Activated CD4-positive, alpha-beta T cell treated with anti-CD3 and anti-CD28 coated beads, Interleukin-2, amount 10 ng/mL, durations not matched to agents 7 days and 5 days (primary cell): Measurements from ENCODE around the gene ARHGAP25. TPM values are rescaled to one million over a fixed set of nuclear protein-coding genes. Genes with fewer than 3 reads are reported as not detected.
A peak's percentile ranks its signal among the peaks of the same experiment; 100 is the strongest.
"Not testable (repeated sequence)": the region's sequence is repeated elsewhere in the genome, so short reads cannot be mapped to it uniquely, and the experiment has no call there.

Experiments used
- CTCF ChIA-PET: fragments of 350-600 bp; sonication (Branson Sonifier 250); formaldehyde crosslinking; loops from one replicate; lab custom pipeline; 2021; ENCODE audit warnings: antibody characterized with exemption; lab: Charles Lee
- POLR2A ChIA-PET: fragments of 350-600 bp; sonication (Branson Sonifier 250); formaldehyde crosslinking; loops from one replicate; lab custom pipeline; 2021; ENCODE audit warnings: antibody characterized with exemption; lab: Charles Lee
- DNase-seq: peaks from one replicate; pipeline ENCODE4 v3.0.0-alpha.2; 2020
- H3K27ac Mint-ChIP-seq: one replicate; pipeline ENCODE4 v1.8.0; 2021; ENCODE audit warnings: mild to moderate bottlenecking, moderate library complexity, mixed read lengths
- H3K27me3 Mint-ChIP-seq: one replicate; pipeline ENCODE4 v1.8.0; 2021; ENCODE audit warnings: mixed read lengths
- H3K36me3 Mint-ChIP-seq: one replicate; pipeline ENCODE4 v1.8.0; 2021; ENCODE audit warnings: low read depth, mixed read lengths
- H3K4me1 Mint-ChIP-seq: one replicate; pipeline ENCODE4 v1.8.0; 2021; ENCODE audit warnings: mixed read lengths
- H3K4me3 Mint-ChIP-seq: one replicate; pipeline ENCODE4 v1.8.0; 2021; ENCODE audit warnings: mild to moderate bottlenecking, moderate library complexity, mixed read lengths
- H3K9me3 Mint-ChIP-seq: one replicate; pipeline ENCODE4 v1.8.0; 2021; ENCODE audit warnings: mixed read lengths
- total RNA-seq, 2 experiments: library from RNA; stranded (reverse); gene quantifications; one replicate each; pipeline ENCODE4 v1.2.3, GENCODE V29; 2021

The ARHGAP25 gene
- total RNA-seq, 2 experiments from 2014 or later = 94.9 to 97.8 TPM

DNA sequence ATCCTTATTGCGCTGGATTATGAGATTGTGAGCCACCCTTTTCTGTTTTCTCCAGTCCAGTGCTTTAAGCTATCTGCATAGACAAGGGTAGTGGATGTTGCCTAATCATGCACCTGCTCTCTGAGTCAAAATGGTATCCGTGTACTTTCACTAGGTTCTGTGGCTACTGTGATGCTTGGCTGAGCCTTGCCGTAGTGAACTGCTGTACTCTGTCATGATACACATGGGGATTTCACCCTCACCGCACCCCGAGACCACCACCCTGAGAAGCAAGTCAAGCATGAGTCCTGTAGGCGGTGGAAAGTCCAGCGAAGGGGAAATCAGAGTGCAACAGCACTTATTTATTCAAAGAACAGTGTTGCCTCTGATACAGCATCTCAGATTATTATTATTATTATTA is 55.0 kb downstream of the ARHGAP25 start:
- POLR2A ChIA-PET = no interaction called here
- CTCF ChIA-PET = interaction anchor here (1.0 kb wide), 1 partner anchor 324 kb away, joined by 3 read pairs; no protein-coding TSS in a partner anchor
- H3K4me1 Mint-ChIP-seq = peaks cover 34% of the 10 kb centered on the region
- no peaks in the 10 kb centered on the region for H3K27me3 Mint-ChIP-seq
- no peak overlapping the region for H3K27ac Mint-ChIP-seq
- H3K4me3 Mint-ChIP-seq = no peak overlapping the region
- peaks cover 45% of the 10 kb centered on the region for H3K36me3 Mint-ChIP-seq
- H3K9me3 Mint-ChIP-seq = no peaks in the 10 kb centered on the region
- DNase-seq = no peak

- peak overlapping the region; percentile 26 for H3K27ac Mint-ChIP-seq
- H3K27me3 Mint-ChIP-seq = no peaks in the 10 kb centered on the region
- H3K9me3 Mint-ChIP-seq = no peaks in the 10 kb centered on the region
- H3K4me1 Mint-ChIP-seq = peaks cover 44% of the 10 kb centered on the region
- no peak overlapping the region for H3K4me3 Mint-ChIP-seq
- ChIA-PET POLR2A (no interaction called here), CTCF (interaction anchor here (1.0 to 1.3 kb wide), 2 partner anchors 16 to 325 kb away, joined by 3 to 4 read pairs; no protein-coding TSS in a partner anchor)
- peaks cover 55% of the 10 kb centered on the region for H3K36me3 Mint-ChIP-seq
- no peak for DNase-seq
These were observed 56.0 kb downstream of the ARHGAP25 start for GRCh38 chr2:68790600-68790999.

DNA sequence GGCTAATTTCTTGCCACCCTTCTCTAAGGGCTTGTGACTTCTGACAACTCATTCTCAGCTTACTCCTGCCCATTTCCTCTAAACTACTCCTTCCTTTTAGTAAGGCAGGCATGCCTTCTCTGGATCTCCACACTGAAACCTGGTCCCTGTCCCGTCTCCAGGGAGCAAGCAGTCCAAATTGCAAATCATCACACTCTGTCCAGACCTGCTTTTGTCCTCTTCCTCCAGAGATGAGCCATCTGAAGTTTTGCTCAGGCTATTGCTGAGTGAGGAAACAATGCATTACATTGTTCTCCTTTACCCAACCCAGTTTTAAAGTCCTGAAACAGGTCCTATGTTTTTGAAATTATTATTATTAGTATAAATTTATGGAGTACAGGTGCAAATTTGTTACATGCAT is 57.3 kb downstream of the ARHGAP25 start:
- Mint-ChIP-seq H3K4me3 (no peak overlapping the region), H3K36me3 (peaks cover 67% of the 10 kb centered on the region), H3K4me1 (peaks cover 57% of the 10 kb centered on the region), H3K9me3 (peaks cover 3% of the 10 kb centered on the region), H3K27ac (no peak overlapping the region), H3K27me3 (no peaks in the 10 kb centered on the region)
- ChIA-PET CTCF (interaction anchor here (1.5 kb wide), 1 partner anchor 18 kb away, joined by 3 read pairs; no protein-coding TSS in a partner anchor), POLR2A (no interaction called here)
- no peak for DNase-seq

DNA sequence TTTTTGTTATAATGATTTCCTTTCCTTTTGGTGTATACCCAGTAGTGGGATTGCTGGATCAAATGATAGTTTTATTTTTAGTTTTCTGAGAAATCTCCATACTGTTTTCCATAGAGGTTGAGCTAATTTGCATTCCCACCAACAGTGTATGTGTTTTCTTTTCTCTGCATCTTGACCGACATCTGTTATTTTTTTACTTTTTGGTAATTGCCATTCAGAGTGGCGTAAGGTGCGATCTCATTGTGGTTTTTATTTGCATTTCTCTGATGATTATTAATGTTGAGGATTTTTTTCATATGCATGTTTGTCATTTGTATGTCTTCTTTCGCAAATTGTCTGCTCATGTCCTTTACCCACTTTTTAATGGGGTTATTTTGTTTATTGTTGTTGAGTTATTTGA is 58.1 kb downstream of the ARHGAP25 start:
- H3K27ac Mint-ChIP-seq = no peak overlapping the region
- POLR2A ChIA-PET = no interaction called here
- DNase-seq = no peak
- CTCF ChIA-PET = interaction anchor here (1.3 kb wide), 1 partner anchor 26 kb away, joined by 3 read pairs; no protein-coding TSS in a partner anchor
- H3K36me3 Mint-ChIP-seq = peaks cover 76% of the 10 kb centered on the region
- H3K27me3 Mint-ChIP-seq = no peaks in the 10 kb centered on the region
- H3K4me3 Mint-ChIP-seq = no peak overlapping the region
- peaks cover 3% of the 10 kb centered on the region for H3K9me3 Mint-ChIP-seq
- H3K4me1 Mint-ChIP-seq = peaks cover 62% of the 10 kb centered on the region

DNA sequence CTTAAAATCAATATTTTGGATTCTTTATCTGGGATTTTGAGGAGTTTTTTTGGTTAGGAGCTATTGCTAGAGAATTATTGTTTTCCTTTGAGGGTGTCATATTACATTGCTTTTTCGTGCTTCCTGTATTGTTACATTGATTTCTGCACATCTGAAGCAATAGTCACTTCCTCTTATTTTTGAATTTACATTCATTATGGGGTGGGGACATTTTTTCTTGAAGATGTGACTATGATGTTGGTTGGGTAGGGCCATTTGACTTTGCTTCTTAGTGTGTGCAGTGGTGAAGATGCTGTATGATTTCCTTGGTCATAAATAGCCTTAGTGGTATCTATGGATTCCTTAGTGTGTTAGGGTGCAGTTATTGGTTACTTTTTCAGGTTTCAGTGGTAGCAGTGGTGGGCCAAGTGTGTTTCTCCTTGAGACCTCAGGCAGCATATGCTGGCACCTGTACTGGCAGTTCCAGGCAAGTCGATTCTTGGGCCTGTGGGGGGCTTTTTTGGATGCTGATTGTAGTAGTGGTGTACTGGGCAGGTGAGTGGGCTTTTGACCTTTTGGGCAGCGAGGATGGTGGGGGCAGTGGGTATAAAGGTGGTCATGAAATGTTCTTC is 61.8 kb downstream of the ARHGAP25 start:
- peaks cover 3% of the 10 kb centered on the region for H3K9me3 Mint-ChIP-seq
- H3K27me3 Mint-ChIP-seq = no peaks in the 10 kb centered on the region
- H3K4me3 Mint-ChIP-seq = no peak overlapping the region
- H3K27ac Mint-ChIP-seq = peak overlapping the region; percentile 84
- POLR2A ChIA-PET = no interaction called here
- H3K36me3 Mint-ChIP-seq = peaks cover 89% of the 10 kb centered on the region
- CTCF ChIA-PET = no interaction called here
- H3K4me1 Mint-ChIP-seq = peaks cover 70% of the 10 kb centered on the region
- no peak for DNase-seq

- Mint-ChIP-seq H3K27ac (peak overlapping the region; percentile 75), H3K9me3 (peaks cover 3% of the 10 kb centered on the region), H3K4me1 (peaks cover 55% of the 10 kb centered on the region), H3K4me3 (no peak overlapping the region), H3K27me3 (no peaks in the 10 kb centered on the region), H3K36me3 (peaks cover 74% of the 10 kb centered on the region)
- POLR2A ChIA-PET = no interaction called here
- CTCF ChIA-PET = interaction anchor here (0.6 to 1.3 kb wide), 3 partner anchors 11 to 85 kb away, joined by 3 to 5 read pairs (median 3); no protein-coding TSS in a partner anchor
- DNase-seq = no peak
These were observed 64.0 kb downstream of the ARHGAP25 start for GRCh38 chr2:68798569-68798968.

DNA sequence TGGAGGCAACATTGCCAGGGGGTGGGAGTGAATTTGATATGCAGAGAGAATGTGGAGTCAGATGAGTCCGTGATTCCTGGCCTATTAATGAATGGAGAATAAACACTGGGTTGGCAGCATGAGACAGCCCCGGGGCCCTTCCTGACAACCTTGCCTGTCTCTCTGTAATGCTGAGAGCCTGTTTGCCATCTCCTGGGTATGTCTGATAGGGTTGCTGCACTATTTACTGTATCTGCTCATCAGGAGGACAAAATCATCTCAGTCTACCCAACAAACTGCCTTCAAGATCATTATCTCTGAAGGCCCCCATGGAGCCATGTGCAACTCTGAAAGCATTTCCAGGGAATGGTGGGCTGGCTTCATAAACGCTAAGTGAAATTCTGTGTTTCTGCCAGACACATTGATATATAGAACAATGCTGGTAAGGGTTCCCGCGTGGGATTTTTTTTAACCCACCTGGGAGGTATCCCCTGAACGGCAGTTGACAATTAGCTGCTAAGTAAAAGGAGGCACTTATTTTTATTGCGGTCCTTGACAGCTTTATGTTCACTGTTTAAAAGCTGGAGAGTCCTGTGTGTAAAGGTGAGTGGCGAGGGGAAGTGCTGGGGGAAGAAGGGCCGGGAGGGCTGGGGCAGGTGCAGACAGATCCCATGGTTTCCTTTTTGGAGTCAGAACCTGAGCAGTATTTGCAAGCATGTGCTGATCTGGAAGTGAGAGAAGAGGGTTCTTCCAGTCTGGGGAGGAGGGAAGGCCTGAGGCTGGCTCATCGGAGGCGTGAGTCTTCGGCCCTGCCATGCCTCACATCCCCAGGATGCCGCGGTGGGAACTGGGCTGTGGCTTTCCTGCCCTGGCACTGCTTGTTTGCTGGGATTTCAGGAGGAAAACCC is 64.8 kb downstream of the ARHGAP25 start:
- Mint-ChIP-seq H3K27ac (peak overlapping the region; percentile 75), H3K36me3 (peaks cover 67% of the 10 kb centered on the region)

DNA sequence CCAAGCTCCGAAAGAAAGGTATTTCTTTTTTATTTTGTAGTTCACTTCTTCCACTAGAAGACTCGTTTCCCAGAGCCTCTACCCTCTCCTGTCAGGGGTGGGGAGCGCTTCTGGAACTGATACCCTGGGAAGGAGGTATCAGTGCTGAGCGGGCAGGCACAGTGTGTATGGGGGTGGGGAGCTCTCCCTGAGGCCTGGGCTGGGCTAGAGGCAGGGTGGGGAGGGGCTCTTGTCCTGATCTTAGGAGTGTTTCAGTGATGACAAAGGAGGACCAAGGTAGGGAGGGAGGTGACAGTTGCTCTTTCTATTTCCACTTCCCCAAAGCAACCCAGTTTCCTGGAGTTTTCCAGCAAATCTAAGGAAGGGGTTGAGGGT is 65.4 kb downstream of the ARHGAP25 start:
- Mint-ChIP-seq H3K9me3 (peaks cover 3% of the 10 kb centered on the region), H3K4me3 (no peak overlapping the region), H3K27ac (no peak overlapping the region), H3K36me3 (peaks cover 67% of the 10 kb centered on the region), H3K27me3 (no peaks in the 10 kb centered on the region), H3K4me1 (peaks cover 43% of the 10 kb centered on the region)
- DNase-seq = no peak
- ChIA-PET CTCF (interaction anchor here (1.0 kb wide), 1 partner anchor 91 kb away, joined by 3 read pairs; no protein-coding TSS in a partner anchor), POLR2A (no interaction called here)

More for the DNA sequence above, 64.8 kb downstream of the ARHGAP25 start:
- ChIA-PET POLR2A (no interaction called here), CTCF (interaction anchor here (1.0 to 1.3 kb wide), 2 partner anchors 12 to 90 kb away, joined by 3 to 5 read pairs; no protein-coding TSS in a partner anchor)
- Mint-ChIP-seq H3K4me3 (no peak overlapping the region), H3K4me1 (peaks cover 49% of the 10 kb centered on the region), H3K9me3 (peaks cover 3% of the 10 kb centered on the region), H3K27me3 (no peaks in the 10 kb centered on the region)
- DNase-seq = no peak

DNA sequence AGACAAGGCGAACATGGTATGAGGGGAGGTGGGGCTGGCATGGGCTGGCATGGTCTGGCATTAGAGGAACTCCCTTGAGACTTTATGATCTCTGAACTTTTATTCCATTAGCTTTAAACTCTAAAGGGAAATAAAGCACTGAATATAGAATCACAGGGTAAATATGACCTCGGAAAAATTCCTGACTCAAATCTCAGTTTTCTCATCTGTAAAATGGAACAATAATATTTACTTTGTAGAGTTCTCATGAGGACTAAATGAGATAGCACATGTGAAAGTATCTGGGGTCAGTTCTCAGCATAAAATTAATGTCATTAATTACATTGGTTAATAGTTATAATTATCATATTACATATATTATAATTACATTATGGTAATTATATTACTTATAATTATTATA is 65.9 kb downstream of the ARHGAP25 start:
- ChIA-PET POLR2A (no interaction called here), CTCF (no interaction called here)
- Mint-ChIP-seq H3K27ac (no peak overlapping the region), H3K27me3 (no peaks in the 10 kb centered on the region), H3K4me1 (peaks cover 39% of the 10 kb centered on the region), H3K9me3 (peaks cover 3% of the 10 kb centered on the region), H3K4me3 (no peak overlapping the region), H3K36me3 (peaks cover 67% of the 10 kb centered on the region)
- no peak for DNase-seq

- Mint-ChIP-seq H3K36me3 (peaks cover 62% of the 10 kb centered on the region), H3K4me1 (peaks cover 30% of the 10 kb centered on the region)
- H3K4me3 Mint-ChIP-seq, DNase-seq, CTCF ChIA-PET, H3K27ac Mint-ChIP-seq, H3K9me3 Mint-ChIP-seq, H3K27me3 Mint-ChIP-seq, POLR2A ChIA-PET: not testable (repeated sequence)
These were observed 67.5 kb downstream of the ARHGAP25 start for GRCh38 chr2:68802161-68802560.

DNA sequence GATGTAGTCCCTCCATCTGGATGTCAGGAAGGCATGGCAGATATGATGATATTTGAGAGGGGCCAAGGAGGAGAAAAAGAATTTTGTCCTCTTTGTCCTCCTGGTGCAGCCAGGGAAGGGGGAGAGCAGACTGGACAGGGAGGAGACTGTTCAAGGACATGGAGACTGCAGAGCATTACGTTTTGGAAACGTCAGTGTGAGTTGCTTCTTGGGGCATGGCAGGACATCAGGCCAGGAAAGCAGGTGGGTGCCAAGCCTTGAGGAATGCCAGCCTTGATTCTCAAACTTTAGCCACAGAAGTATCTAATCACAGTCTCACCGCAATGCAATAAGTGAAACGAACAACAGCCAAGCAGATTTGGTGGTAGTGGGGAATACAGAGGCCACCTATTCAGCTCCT is 70.4 kb downstream of the ARHGAP25 start:
- ChIA-PET POLR2A (no interaction called here), CTCF (no interaction called here)
- peaks cover 60% of the 10 kb centered on the region for H3K36me3 Mint-ChIP-seq

DNA sequence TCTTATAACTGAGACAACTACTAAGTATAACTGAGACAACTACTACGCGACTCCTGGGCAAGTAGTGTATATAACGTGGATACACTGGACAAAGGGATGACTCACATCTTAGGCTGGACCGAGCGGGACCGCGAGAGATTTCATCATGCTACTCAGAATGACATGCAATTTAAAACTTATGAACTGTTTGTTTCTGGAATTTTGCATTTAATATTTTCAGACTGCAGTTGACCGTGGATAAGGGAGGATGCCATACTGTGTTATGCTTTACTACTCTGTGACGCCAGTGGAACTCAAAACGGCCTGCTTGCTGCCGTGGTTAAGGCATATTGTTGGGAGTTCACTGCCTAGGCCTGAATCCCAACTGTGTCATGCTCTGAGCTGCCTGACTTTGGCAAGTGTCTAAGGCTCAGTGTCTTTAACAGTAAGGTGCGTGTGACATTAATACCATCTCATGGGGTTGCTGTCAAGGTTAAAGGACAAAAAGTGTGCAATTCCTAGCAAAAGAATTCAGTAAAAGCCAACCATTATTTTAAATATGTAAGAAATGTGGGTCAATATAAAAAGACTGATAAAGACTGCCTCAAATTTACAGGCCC is 72.0 kb downstream of the ARHGAP25 start:
- ChIA-PET CTCF (interaction anchor here (1.4 kb wide), 1 partner anchor 22 kb away, joined by 5 read pairs; no protein-coding TSS in a partner anchor), POLR2A (no interaction called here)
- Mint-ChIP-seq H3K4me1 (peaks cover 27% of the 10 kb centered on the region), H3K36me3 (peaks cover 60% of the 10 kb centered on the region), H3K27ac (no peak overlapping the region), H3K4me3 (no peak overlapping the region), H3K27me3 (no peaks in the 10 kb centered on the region), H3K9me3 (no peaks in the 10 kb centered on the region)
- DNase-seq = no peak

More for the DNA sequence above, 70.4 kb downstream of the ARHGAP25 start:
- no peaks in the 10 kb centered on the region for H3K27me3 Mint-ChIP-seq
- peaks cover 29% of the 10 kb centered on the region for H3K4me1 Mint-ChIP-seq
- peak overlapping the region; percentile 36 for H3K27ac Mint-ChIP-seq
- H3K9me3 Mint-ChIP-seq = no peaks in the 10 kb centered on the region
- DNase-seq = no peak
- no peak overlapping the region for H3K4me3 Mint-ChIP-seq
